HepG2 (cell line): ENCODE results near the gene PNPLA3.
"Not testable (repeated sequence)": the region's sequence is repeated elsewhere in the genome, so short reads cannot be mapped to it uniquely, and the experiment has no call there.

ENCODE experiments used
- CTCF ChIP-seq: sonication (generic); formaldehyde crosslinking; IDR thresholded peaks from 2 replicates; pipeline ENCODE4 v1.5.0; 2020; ENCODE audit warnings: mild to moderate bottlenecking, missing genetic modification reagents, moderate library complexity
- ZNF20 ChIP-seq: sonication (generic); formaldehyde crosslinking; IDR thresholded peaks from 2 replicates; pipeline ENCODE4 v1.4.0; 2020; ENCODE audit warnings: mild to moderate bottlenecking, moderate library complexity, missing genetic modification reagents
- ZNF33A ChIP-seq: sonication (generic); formaldehyde crosslinking; IDR thresholded peaks from 2 replicates; pipeline ENCODE4 v1.5.1; 2020; ENCODE audit warnings: missing genetic modification reagents, mild to moderate bottlenecking, moderate library complexity, borderline replicate concordance
- ZNF546 ChIP-seq: sonication (generic); formaldehyde crosslinking; conservative IDR thresholded peaks from 2 replicates; pipeline ENCODE4 v1.8.1; 2023; ENCODE audit warnings: mild to moderate bottlenecking, missing genetic modification reagents
- TF ChIP-seq, protein P1 (sequence below): sonication (generic); formaldehyde crosslinking; IDR thresholded peaks from 2 replicates; pipeline ENCODE4 v1.4.0; 2020; ENCODE audit warnings: missing genetic modification reagents, borderline replicate concordance

DNA sequence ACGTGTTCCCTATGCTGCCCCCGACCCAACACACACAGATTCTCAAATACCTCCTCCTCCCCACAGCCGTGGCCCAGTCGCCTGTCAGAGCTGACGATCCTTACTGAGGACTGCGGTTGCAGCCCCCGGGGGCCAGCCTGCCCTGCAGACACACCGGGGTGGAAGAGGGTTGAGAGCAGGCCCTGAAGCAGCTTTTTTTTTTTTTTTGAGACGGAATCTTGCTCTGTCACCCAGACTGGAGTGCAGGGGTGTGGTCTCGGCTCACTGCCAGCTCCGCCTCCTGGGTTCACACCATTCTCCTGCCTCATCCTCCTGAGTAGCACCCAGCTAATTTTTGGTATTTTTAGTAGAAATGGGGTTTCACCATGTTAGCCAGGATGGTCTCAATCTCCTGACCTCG lies 20.6 kb upstream of the PNPLA3 start:
- not testable (repeated sequence) for TF ChIP-seq ZNF33A; ZNF20 (CRISPR knock-in tag); ZNF546 (CRISPR knock-in tag); CTCF (CRISPR knock-in tag)
- TF ChIP-seq, protein P1, sequence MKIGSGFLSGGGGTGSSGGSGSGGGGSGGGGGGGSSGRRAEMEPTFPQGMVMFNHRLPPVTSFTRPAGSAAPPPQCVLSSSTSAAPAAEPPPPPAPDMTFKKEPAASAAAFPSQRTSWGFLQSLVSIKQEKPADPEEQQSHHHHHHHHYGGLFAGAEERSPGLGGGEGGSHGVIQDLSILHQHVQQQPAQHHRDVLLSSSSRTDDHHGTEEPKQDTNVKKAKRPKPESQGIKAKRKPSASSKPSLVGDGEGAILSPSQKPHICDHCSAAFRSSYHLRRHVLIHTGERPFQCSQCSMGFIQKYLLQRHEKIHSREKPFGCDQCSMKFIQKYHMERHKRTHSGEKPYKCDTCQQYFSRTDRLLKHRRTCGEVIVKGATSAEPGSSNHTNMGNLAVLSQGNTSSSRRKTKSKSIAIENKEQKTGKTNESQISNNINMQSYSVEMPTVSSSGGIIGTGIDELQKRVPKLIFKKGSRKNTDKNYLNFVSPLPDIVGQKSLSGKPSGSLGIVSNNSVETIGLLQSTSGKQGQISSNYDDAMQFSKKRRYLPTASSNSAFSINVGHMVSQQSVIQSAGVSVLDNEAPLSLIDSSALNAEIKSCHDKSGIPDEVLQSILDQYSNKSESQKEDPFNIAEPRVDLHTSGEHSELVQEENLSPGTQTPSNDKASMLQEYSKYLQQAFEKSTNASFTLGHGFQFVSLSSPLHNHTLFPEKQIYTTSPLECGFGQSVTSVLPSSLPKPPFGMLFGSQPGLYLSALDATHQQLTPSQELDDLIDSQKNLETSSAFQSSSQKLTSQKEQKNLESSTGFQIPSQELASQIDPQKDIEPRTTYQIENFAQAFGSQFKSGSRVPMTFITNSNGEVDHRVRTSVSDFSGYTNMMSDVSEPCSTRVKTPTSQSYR, result not testable (repeated sequence)
